NCI-H2196 treated with DMSO at 0.1 percent for 48 hours (cell line): ENCODE data around the gene ZFYVE28.

Source experiments
- DNase-seq: peaks from one replicate; lab custom pipeline; 2025; ENCODE audit not compliant: unreplicated experiment; lab: John Stamatoyannopoulos, UW

Gene ZFYVE28

GRCh38 chr4:2306773-2307410, 111.6 kb downstream of the ZFYVE28 start:
- no peak for DNase-seq

DNA sequence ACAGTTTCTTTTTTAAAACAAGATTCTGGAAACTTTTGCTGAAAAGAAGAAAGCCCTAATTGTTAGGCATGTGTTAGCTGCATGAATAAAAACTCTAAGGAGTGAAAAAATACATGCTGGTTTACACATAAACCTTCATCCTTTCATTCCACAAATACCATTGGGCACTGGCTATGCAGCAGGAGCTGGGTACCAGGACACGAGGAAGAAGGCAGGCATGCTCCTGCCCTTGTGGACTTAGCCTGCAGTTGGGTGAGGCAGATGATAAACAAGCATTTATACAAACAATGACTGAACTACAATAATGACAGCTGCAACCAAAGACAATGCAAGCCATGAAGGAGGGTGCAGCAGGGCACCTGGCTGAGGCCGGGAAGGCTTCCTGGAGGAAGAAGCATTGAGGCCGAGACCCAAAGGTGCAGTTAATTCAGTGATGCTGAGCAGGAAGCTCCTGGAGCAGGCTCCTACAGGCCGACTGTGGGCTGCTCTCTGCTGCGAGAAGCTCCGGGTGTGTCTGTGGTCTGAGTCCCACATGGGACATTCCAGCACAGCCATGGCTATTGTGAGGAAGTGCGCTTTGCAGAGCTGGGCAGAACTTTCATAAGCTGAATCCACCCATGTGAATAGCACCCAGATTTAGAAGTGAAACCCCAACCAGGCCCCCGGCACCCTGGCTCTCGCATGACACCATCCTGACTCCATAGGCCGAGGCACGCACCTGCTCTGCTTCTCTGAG, 112.5 kb downstream of the ZFYVE28 start:
- no peak for DNase-seq

DNA sequence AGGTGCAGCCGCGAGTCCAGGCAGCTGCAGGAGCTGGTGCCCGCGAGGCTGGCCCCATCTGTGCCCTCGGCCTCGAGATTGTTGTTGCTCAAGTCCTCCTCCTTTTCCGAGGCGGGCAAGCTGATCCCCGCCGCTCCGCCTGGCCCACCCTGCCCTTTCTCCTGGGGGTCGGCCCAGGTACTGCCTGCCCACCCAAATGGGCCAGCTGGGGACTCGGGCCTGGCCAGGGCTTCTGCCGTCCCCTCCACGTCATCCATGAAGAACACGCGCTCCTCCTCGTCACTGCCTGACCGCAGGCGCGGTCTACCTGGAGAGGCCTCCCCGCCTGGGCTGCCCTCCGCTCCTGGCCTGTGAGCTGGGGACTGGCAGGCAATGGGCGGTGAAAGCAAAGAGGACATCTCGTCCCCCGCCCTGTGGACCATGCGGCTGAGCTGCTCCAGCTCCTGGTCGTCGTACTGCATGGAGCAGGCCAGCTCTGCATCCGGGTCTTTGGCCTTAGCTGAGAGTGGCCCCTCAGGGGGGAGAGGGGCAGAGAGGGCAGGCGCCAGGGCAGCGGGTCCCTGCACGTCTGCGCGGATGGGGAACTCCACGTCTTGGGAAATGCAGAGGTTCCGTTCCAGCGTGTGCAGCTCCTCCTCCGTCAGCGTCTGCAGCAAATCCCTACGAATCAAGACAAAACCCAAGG, 113.4 kb downstream of the ZFYVE28 start:
- DNase-seq = no peak

DNA sequence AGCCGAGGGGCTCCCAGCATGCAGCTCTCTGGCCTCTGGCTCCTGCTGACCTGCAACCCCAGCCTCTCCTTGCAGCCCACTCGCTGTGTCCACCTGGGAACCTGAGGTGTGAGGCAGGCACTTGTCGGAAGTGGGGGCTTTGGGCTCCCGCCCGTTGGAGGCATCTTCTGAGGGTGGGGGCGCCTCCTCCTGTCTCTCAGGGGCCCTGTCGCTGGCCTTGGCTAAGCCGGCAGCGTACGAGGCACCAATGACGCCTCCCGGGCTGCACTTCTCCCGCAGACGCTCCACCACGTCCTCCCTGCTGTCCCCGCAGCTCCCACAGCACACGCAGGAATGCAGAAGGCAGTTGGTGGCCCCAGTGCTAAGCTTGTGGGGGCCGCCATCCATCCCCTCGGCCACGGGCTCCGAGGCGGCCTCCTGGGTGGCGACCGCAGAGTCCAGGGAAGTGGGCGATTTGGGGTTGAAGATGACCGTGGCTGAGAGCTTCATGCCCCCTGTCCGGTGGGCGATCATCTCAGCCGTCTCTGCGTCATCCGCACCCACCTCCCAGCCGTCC, 114.0 kb downstream of the ZFYVE28 start:
- DNase-seq = no peak

DNA sequence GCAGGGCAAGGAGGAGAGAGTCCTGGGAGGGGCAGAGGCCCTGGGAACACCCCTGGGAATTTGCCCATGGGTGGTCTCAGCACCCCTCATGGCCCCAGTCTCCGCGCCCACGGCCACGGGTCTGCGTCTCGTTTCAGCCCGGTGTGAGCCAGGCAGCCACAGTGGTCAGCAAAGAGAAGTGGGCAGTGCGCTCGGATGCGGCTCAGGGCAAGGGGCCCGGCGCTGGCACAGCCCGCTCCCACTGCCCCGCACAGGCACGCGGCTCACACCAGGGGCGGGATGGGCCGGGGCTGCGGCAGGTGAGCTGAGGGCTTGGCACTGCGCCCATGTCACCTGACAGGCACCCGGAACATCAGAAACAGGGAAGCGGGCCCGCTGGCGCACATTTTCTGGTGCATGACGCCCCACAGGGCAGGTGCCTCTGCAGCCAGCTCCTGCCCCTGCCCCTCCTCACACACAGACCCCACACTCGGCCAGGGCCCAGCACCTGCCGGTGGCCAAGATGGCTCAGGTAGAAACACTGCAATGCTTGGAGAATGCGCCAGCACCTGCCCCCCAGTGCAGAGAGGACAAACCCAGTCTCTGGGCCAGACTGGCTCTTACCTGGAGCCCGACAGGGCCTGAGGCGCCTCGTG, 114.6 kb downstream of the ZFYVE28 start:
- no peak for DNase-seq

GRCh38 chr4:2303121-2303685, 115.2 kb downstream of the ZFYVE28 start:
- DNase-seq = no peak

DNA sequence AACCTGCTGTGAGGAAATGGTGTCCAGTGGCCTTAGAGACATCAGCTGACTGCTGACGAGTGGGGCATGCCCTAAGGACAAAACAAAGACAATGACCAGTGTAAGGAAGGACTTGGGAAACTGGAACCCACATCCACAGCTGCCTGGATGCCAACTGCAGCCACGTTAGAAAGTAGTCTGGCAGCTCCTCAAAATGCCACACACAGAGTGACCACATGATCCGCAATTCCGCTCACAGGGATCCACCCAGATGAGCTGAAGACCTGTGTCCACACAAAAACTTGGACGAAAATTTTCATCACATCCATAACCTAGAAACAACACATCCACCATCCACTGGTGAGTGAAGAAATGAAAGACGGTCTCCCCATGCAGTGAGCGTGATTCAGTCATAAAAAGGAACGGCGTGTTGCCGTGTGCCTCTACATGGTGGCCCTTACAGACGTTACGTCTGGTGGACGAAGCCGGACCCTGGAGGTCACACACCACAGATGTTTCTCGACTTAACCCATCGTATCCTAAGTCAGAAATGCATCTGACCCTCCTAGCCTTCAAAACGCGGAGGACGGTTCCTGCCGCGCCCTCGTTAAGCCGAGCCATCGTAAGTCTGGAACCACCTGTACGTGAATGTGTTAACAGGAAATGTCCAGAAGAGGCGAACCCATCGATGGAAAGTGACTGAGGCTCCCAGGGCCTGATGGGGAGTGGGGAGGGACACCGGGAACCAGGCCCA, 115.9 kb downstream of the ZFYVE28 start:
- DNase-seq = no peak

- no peak for DNase-seq
These were observed 116.6 kb downstream of the ZFYVE28 start for GRCh38 chr4:2301806-2302205.

DNA sequence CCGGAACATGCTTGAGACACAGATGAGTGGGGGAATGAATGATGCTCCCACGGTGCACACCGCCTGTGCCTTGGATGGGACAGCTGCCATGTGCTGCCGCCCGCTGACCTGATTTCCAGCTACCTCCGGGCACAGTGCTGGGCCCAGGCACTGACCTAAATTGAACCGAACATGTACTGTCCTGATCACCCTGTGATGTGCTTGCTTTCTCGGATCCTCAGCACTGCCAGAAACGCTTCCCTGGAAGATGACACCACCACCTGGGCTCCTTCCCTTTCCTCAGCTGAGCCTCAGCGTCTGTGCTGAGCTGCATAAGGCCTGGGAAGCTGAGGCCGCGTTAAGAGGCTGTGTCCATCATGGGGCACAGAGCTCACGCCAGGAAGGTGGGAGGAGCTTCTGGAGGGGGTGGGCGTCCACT, 117.2 kb downstream of the ZFYVE28 start:
- DNase-seq = no peak

DNA sequence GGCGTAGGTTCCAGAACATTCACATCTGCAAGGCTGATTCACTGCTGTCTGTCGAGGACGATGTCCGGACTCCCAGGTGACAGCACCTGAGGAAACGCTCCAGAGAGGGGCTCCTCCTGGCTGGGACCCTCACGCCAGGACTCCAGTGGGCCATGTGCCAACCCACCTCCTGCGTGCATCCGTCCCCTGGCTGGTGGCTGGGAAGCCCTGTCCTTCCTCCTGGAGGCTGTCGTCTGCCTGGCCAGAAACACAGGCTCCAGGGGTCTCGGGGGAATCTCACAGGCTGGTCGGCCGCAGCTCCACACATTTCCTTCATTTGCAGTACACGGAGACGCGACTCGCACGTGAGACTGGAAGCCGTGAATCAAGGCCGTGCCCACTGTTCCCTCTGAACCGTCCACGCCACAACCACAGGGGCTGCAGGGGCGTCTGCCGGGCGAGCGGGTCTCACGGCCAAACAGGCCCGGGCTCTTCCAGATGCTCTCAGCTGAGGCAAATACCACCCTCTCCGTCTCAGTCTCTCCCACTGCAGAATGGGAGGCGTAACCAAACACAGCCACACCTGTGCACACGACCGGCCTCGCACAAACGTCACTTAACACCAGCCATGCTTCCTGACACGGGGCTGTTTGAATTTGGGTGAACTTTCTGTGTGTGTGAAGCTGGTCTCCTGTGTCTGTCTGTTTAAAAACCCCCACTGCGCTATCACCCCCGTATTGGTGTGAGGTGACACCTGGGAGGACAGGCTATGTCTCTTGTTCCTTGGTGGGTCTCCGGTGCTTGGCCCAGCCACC, 117.8 kb downstream of the ZFYVE28 start:
- no peak for DNase-seq

- DNase-seq = no peak
These were observed 118.7 kb downstream of the ZFYVE28 start for GRCh38 chr4:2299794-2300193.

DNA sequence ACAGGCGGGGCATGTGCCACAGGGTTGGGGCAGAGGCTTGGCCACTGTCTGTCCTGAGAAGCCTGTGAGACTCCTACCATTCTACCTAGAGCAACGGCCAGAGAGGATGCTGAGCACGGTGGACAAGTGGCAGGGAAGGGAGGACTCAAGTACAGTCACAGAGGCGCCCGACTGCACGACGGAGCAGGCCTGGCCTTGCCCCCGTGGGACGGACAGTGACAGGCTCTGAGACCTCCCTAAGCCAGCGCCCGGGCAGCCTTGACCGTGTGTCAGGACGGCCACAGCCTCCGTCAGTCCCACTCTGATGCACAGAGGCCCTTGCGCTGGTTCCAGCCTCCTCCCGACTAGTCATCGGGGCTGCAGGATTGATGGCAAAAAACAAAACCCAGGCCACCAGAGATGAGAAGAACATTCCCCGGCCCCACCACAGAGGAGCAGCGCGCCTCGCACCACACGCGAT, 119.9 kb downstream of the ZFYVE28 start:
- no peak for DNase-seq

- DNase-seq = no peak
These were observed 120.6 kb downstream of the ZFYVE28 start for GRCh38 chr4:2297606-2298531.

- DNase-seq = no peak
These were observed 121.5 kb downstream of the ZFYVE28 start for GRCh38 chr4:2296631-2297601.

- no peak for DNase-seq
These were observed 122.5 kb downstream of the ZFYVE28 start for GRCh38 chr4:2295900-2296442.

- no peak for DNase-seq
These were observed 122.9 kb downstream of the ZFYVE28 start for GRCh38 chr4:2295500-2295899.

- DNase-seq = no peak
These were observed 125.8 kb downstream of the ZFYVE28 start for GRCh38 chr4:2292646-2293108.
